ENCODE data around the gene GPR35.

DNA sequence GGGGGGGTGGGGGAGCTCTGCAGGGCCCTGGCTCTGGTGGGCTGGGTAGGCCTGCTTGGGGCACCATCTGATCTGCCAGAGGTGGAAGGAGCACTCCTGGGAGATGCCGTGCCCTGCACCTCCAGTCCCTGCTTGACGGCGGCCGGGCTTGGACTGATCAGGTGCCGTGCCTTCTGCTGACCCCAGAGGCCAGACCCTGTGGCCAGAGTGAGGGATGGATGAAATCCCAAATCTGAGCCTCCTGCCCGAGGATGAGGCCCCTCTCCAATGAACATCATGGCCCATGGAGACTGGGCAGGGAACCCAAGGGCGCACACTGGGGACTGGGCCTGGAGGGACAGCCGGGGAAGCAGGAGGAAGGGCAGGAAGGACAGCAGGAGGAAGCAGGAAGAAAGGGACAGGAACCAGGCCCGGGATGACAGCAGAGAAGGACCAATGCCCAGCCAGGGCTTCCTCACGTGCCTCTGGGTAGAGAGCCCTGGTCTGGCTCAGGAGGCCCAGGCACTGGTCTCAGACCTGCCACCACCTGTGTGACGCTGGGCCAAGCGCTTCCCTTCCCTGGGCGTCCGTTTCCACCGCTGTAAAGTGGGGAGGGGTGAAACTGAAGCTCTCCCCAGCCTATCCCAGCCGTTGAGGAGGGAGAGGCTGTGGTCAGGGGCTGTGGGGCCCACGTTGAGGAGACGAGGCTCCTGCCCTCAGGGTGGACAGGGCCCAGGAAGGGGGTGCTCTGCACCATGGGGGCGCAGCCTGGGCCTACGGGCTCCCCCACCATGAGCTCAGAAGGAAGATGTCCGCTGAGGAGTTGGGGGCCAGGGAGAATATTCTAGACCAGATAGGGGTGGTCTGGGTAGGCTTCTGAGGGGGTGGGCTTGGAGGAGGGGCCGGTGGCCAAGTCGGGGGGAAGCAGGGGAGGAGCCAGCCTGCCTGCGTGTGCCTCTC is 1.0 kb upstream of the GPR35 start:
- TF ChIP-seq, protein P1, sequence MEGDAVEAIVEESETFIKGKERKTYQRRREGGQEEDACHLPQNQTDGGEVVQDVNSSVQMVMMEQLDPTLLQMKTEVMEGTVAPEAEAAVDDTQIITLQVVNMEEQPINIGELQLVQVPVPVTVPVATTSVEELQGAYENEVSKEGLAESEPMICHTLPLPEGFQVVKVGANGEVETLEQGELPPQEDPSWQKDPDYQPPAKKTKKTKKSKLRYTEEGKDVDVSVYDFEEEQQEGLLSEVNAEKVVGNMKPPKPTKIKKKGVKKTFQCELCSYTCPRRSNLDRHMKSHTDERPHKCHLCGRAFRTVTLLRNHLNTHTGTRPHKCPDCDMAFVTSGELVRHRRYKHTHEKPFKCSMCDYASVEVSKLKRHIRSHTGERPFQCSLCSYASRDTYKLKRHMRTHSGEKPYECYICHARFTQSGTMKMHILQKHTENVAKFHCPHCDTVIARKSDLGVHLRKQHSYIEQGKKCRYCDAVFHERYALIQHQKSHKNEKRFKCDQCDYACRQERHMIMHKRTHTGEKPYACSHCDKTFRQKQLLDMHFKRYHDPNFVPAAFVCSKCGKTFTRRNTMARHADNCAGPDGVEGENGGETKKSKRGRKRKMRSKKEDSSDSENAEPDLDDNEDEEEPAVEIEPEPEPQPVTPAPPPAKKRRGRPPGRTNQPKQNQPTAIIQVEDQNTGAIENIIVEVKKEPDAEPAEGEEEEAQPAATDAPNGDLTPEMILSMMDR (IDR thresholded peaks at IDR 0.05; ENCODE audit: insufficient read depth, low read length): no peak
- TF ChIP-seq POLR2AphosphoS5 (IDR thresholded peaks at IDR 0.05; ENCODE audit: low read depth): no peak

All from HL-60 (cell line).